K562 (cell line): ENCODE measurements around the gene ANKS4B. TPM values are rescaled to one million over a fixed set of nuclear protein-coding genes. Genes with fewer than 3 reads are reported as not detected.

Experiments
- BCOR ChIP-seq: fragments of 450-650 bp; IDR thresholded peaks from 2 replicates; pipeline ENCODE4 v1.6.1; 2016
- CCNT2 ChIP-seq: IDR thresholded peaks from 2 replicates; pipeline ENCODE4 v1.6.1; 2011; ENCODE audit warnings: borderline replicate concordance, low read depth, mild to moderate bottlenecking, moderate library complexity, mixed read lengths, low read length; ENCODE audit not compliant: insufficient read length; ENCODE audit errors: extremely low read depth
- FOS ChIP-seq: IDR thresholded peaks from 3 replicates; pipeline ENCODE4 v1.6.1; 2011; ENCODE audit not compliant: insufficient read length; ENCODE audit errors: extremely low read depth
- FOXJ3 ChIP-seq: sonication (generic); formaldehyde crosslinking; IDR thresholded peaks from 2 replicates; pipeline ENCODE4 v1.4.0; 2020; ENCODE audit warnings: mild to moderate bottlenecking, missing genetic modification reagents
- ILF3 ChIP-seq: fragments of 450-650 bp; IDR thresholded peaks from 2 replicates; pipeline ENCODE4 v1.6.1; 2018; ENCODE audit warnings: antibody characterized with exemption, mild to moderate bottlenecking, moderate library complexity, borderline replicate concordance
- KLF10 ChIP-seq: fragments of 250-450 bp; sonication (Bioruptor Pico); IDR thresholded peaks from 2 replicates; pipeline ENCODE4 v1.6.1; 2021; ENCODE audit warnings: matching md5 sums
- MAFG ChIP-seq: fragments of 450-650 bp; conservative IDR thresholded peaks from 2 replicates; pipeline ENCODE4 v1.6.1; 2016; ENCODE audit warnings: missing genetic modification characterization, missing compliant biosample characterization
- MEF2A ChIP-seq: IDR thresholded peaks from 2 replicates; pipeline ENCODE4 v1.6.1; 2011; ENCODE audit warnings: low read depth, mild to moderate bottlenecking, low read length, moderate library complexity; ENCODE audit not compliant: control insufficient read depth
- NBN ChIP-seq: fragments of 450-650 bp; IDR thresholded peaks from 2 replicates; pipeline ENCODE4 v1.6.1; 2016; ENCODE audit warnings: low read depth, mild to moderate bottlenecking
- NCOA4 ChIP-seq: fragments of 450-650 bp; IDR thresholded peaks from 2 replicates; pipeline ENCODE4 v1.6.1; 2018; ENCODE audit warnings: mild to moderate bottlenecking; ENCODE audit not compliant: partially characterized antibody
- NR4A1 ChIP-seq, 2 experiments: fragments of 250-450 bp in 1 of 2; fragments of 450-650 bp in 1 of 2; sonication (Bioruptor Pico) in 1 of 2; IDR thresholded peaks; 2 replicates each; pipeline versions ENCODE4 v1.4.0 to v1.6.1; 2016 to 2020; ENCODE audit warnings: mild to moderate bottlenecking in 2 of 2, missing compliant biosample characterization in 1 of 2, missing genetic modification characterization in 1 of 2, moderate library complexity in 1 of 2
- NRF1 ChIP-seq, 2 experiments: fragments of 450-650 bp; IDR thresholded peaks in 1 of 2; conservative IDR thresholded peaks in 1 of 2; 2 replicates each; pipeline ENCODE4 v1.6.1; 2014; ENCODE audit warnings: mild to moderate bottlenecking in 2 of 2
- PHB2 ChIP-seq: fragments of 450-650 bp; IDR thresholded peaks from 2 replicates; pipeline ENCODE4 v1.6.1; 2017; ENCODE audit warnings: low read depth
- RAD21 ChIP-seq, 2 experiments: fragments of 250-450 bp in 1 of 2; fragments of 450-650 bp in 1 of 2; sonication (Bioruptor Pico) in 1 of 2; formaldehyde crosslinking in 1 of 2; IDR thresholded peaks in 1 of 2; conservative IDR thresholded peaks in 1 of 2; 2 replicates each; pipeline versions ENCODE4 v1.4.0 to v1.8.0; 2020 to 2022; ENCODE audit warnings: mild to moderate bottlenecking in 2 of 2, moderate library complexity in 1 of 2
- RCOR1 ChIP-seq, 2 experiments: IDR thresholded peaks; 2 replicates each; pipeline ENCODE4 v1.6.1; 2012; ENCODE audit warnings: low read depth in 2 of 2, low read length in 2 of 2, borderline replicate concordance in 1 of 2, improper control_type of control experiment in 1 of 2
- SMAD4 ChIP-seq: fragments of 250-450 bp; sonication (Bioruptor Pico); conservative IDR thresholded peaks from 2 replicates; pipeline ENCODE4 v1.8.0; 2021; ENCODE audit warnings: inconsistent platforms, mild to moderate bottlenecking, moderate library complexity
- ZBED1 ChIP-seq: IDR thresholded peaks from 2 replicates; pipeline ENCODE4 v1.6.1; 2014
- ZNF197 ChIP-seq: fragments of 200-800 bp; sonication (Bioruptor generic); IDR thresholded peaks from 2 replicates; pipeline ENCODE4 v1.6.1; 2016; ENCODE audit warnings: low read depth, missing genetic modification characterization, missing compliant biosample characterization
- ZNF589 ChIP-seq: fragments of 200-800 bp; sonication (Bioruptor generic); IDR thresholded peaks from 2 replicates; pipeline ENCODE4 v1.6.1; 2016; ENCODE audit warnings: low read depth, missing genetic modification characterization, missing compliant biosample characterization
- polyA plus RNA-seq, 8 experiments: library from polyadenylated mRNA; depleted of rRNA in 4 of 8; stranded (reverse) in 5 of 8; unstranded in 3 of 8; fragments of >200 nt; fragmentation: Nextera tagmentation in 2 of 8; fragmentation: Illumina TruSeq in 1 of 8; extraction: Ambion mirVana in 2 of 8; extraction: Trizol in 1 of 8; gene quantifications; 2 replicates each; pipeline versions ENCODE4 v1.2.1 to v1.2.3, GENCODE V29; 2011 to 2014; ENCODE audit warnings: inconsistent platforms in 1 of 8, missing spikeins in 1 of 8
- total RNA-seq, 7 experiments: library from RNA; depleted of rRNA in 6 of 7; stranded (reverse); fragments of >200 nt in 6 of 7; fragmentation: Illumina TruSeq in 2 of 7; extraction: Trizol in 2 of 7; gene quantifications; 2 replicates each; pipeline versions ENCODE4 v1.2.1 to v1.2.3, GENCODE V29; 2011 to 2021; ENCODE audit warnings: low replicate concordance in 1 of 7
- TF ChIP-seq, protein P1 (sequence below): fragments of 450-650 bp; conservative IDR thresholded peaks from 2 replicates; pipeline ENCODE4 v1.6.1; 2016; ENCODE audit warnings: missing genetic modification characterization, low read depth, mild to moderate bottlenecking, missing compliant biosample characterization, moderate library complexity
- TF ChIP-seq, protein P2 (sequence below), 2 experiments: fragments of 250-450 bp in 1 of 2; fragments of 450-650 bp in 1 of 2; sonication (Bioruptor Pico) in 1 of 2; IDR thresholded peaks; 2 replicates each; pipeline versions ENCODE4 v1.6.1 to v1.8.0; 2016 to 2021; ENCODE audit warnings: mild to moderate bottlenecking in 2 of 2, moderate library complexity in 2 of 2, missing compliant biosample characterization in 1 of 2, missing genetic modification characterization in 1 of 2
- TF ChIP-seq, protein P3 (sequence below): fragments of 250-450 bp; sonication (Bioruptor Pico); IDR thresholded peaks from 2 replicates; pipeline ENCODE4 v1.5.0; 2022; ENCODE audit warnings: mild to moderate bottlenecking

The ANKS4B gene
- total and polyA plus RNA-seq, 9 of the 15 experiments (the other 6 are each of a cell fraction or from before 2014, with no cell fraction given) = not detected

DNA sequence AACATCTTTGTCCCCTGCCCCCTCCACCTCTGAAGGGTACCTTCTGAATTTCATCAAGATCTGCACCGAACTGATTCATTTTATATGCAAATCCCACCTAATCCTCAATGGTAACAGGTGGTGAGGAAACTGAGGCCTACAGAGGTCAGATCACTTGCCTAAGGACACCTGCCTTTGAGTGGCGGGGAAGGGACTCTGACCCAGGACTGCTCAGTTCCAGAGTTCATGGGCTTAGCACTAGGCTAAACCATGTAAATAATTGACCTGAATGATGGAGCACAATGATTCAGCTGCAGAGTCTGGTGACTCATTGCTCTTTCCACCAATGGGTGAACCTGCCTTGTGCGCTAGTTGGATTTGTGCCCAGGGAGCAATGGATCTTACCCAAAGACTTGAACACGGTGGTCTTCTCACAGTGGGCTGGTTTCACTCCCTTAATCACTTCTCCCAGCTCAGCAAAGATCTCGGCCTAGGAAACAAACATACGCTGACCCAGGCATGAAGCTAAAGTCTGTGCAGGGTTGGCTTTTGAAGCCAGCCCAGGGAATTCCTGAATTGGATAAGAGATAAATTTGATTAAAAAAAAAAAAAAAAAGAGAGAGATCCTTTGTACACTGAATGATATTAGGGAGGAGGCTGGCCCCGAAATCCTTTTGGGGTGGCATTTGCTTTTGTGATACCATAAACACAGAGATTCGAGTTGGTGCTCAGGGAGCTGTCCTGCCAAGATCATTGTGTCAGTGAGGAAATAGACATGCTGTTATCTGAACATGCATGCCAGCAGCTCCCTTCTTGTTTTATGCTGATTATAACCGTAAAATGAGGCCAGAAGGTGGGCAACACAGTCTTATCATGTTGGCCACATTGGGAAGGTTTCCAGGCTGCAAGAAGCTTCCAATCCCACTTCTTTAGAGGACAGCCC is 27.6 kb downstream of the ANKS4B start (continued):
- TF ChIP-seq NR4A1 (CRISPR knock-in tag; IDR thresholded peaks at IDR 0.05) (no peak), NR4A1 (tag; IDR thresholded peaks at IDR 0.05) (peak; percentile 80), NRF1 (conservative IDR thresholded peaks at IDR 0.05 in 1 of 2, IDR thresholded peaks at IDR 0.05 in 1 of 2) (peak; percentile 10 to 52; a peak in 3 of 4 replicates), FOXJ3 (CRISPR knock-in tag) (no peak), ZBED1 (no peak), PHB2 (peak; percentile 96), RCOR1 (IDR thresholded peaks at IDR 0.05; ENCODE audit: borderline replicate concordance in 1 of 2, low read depth in 2 of 2, low read length in 2 of 2) (peak; percentile 55 to 72; a peak in 3 of 4 replicates), CCNT2 (peak; percentile 94), ZNF197 (CRISPR knock-in tag) (peak; percentile 45; the same call in 1 of the 2 replicates), BCOR (peak; percentile 61), FOS (peak; percentile 57), KLF10 (no peak), ZNF589 (CRISPR knock-in tag) (0 out of 2 replicates have a peak, but pooled peaks have one; percentile 72), NCOA4 (peak; percentile 74), SMAD4 (peak; percentile 81; the same call in 1 of the 2 replicates), NBN (peak; percentile 60; the same call in 1 of the 2 replicates), MEF2A (0 out of 2 replicates have a peak, but pooled peaks have one; percentile 15), ILF3 (0 out of 2 replicates have a peak, but pooled peaks have one; percentile 23), RAD21 (CRISPR knock-in tag; conservative IDR thresholded peaks at IDR 0.05 in 1 of 2, IDR thresholded peaks at IDR 0.05 in 1 of 2) (0 out of 4 replicates have a peak, but pooled peaks of 1 of the 2 experiments have one; percentile 11), MAFG (tag) (peak; percentile 73)
- TF ChIP-seq, protein P1, sequence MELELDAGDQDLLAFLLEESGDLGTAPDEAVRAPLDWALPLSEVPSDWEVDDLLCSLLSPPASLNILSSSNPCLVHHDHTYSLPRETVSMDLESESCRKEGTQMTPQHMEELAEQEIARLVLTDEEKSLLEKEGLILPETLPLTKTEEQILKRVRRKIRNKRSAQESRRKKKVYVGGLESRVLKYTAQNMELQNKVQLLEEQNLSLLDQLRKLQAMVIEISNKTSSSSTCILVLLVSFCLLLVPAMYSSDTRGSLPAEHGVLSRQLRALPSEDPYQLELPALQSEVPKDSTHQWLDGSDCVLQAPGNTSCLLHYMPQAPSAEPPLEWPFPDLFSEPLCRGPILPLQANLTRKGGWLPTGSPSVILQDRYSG (tag) = 0 out of 2 replicates have a peak, but pooled peaks have one; percentile 21
- TF ChIP-seq, protein P2, sequence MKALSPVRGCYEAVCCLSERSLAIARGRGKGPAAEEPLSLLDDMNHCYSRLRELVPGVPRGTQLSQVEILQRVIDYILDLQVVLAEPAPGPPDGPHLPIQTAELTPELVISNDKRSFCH (CRISPR knock-in tag; IDR thresholded peaks at IDR 0.05) = no peak
- TF ChIP-seq, protein P2 (tag; IDR thresholded peaks at IDR 0.05) = 0 out of 2 replicates have a peak, but pooled peaks have one; percentile 19
- TF ChIP-seq, protein P3, sequence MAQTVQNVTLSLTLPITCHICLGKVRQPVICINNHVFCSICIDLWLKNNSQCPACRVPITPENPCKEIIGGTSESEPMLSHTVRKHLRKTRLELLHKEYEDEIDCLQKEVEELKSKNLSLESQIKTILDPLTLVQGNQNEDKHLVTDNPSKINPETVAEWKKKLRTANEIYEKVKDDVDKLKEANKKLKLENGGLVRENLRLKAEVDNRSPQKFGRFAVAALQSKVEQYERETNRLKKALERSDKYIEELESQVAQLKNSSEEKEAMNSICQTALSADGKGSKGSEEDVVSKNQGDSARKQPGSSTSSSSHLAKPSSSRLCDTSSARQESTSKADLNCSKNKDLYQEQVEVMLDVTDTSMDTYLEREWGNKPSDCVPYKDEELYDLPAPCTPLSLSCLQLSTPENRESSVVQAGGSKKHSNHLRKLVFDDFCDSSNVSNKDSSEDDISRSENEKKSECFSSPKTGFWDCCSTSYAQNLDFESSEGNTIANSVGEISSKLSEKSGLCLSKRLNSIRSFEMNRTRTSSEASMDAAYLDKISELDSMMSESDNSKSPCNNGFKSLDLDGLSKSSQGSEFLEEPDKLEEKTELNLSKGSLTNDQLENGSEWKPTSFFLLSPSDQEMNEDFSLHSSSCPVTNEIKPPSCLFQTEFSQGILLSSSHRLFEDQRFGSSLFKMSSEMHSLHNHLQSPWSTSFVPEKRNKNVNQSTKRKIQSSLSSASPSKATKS (CRISPR knock-in tag) = no peak
